ENCODE results near the gene ZAR1L.
"Not testable (repeated sequence)": the region's sequence is repeated elsewhere in the genome, so short reads cannot be mapped to it uniquely, and the experiment has no call there.

- not testable (repeated sequence) for TF ChIP-seq POLR2A (IDR thresholded peaks at IDR 0.05; ENCODE audit: extremely low read depth, insufficient read length); CTCF (IDR thresholded peaks at IDR 0.05; ENCODE audit: low read depth, low read length); MAX (IDR thresholded peaks at IDR 0.05; ENCODE audit: low read depth, low read length)
Measured at GRCh38 chr13:32355935-32356334, 40.8 kb upstream of the ZAR1L start.
